Lower leg skin (tissue), 3 donors: ENCODE data around the gene SARNP.

Experiments used
- CTCF ChIP-seq, 3 donors: fragments of 450-650 bp; IDR thresholded peaks; one replicate each; pipeline ENCODE4 v1.5.1; 2016; ENCODE audit warnings: antibody characterized with exemption in 3 of 3, mild to moderate bottlenecking in 3 of 3, moderate library complexity in 2 of 3
- POLR2A ChIP-seq, 2 donors: fragments of 450-650 bp; IDR thresholded peaks; one replicate each; pipeline ENCODE4 v1.6.1; 2016 to 2017; ENCODE audit warnings: antibody characterized with exemption in 2 of 2, mild to moderate bottlenecking in 1 of 2, moderate library complexity in 1 of 2

DNA sequence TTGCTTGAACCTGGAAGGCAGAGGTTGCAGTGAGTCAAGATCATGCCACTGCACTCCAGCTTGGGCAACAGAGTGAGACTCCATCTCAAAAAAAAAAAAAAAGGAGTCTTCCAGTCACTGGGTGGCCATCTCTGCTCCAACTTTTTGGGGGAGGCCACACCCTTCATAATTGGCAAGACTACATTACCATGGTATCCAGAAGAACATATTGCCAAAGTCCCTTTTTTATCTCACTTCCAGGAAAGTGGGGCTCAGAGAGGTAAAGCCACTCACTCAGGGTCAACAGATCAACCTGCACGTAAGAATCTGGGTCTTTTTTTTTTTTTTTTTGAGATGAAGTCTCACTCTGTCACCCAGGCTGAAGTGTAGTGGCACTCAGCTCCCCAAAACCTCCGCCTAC is 83.7 kb downstream of the SARNP start:
- no peak for TF ChIP-seq CTCF (IDR thresholded peaks at IDR 0.05)
- TF ChIP-seq POLR2A (IDR thresholded peaks at IDR 0.05): no peak
